Endothelial cell of umbilical vein (primary cell): ENCODE measurements around the gene SCGB2B2. TPM values are rescaled to one million over a fixed set of nuclear protein-coding genes. Genes with fewer than 3 reads are reported as not detected.

Experiments used
- Bru-seq: library from RNA; stranded (reverse); fragments of 400-500 nt; gene quantifications from one replicate; lab custom pipeline; 2021; lab: Mats Ljungman, UMichigan
- BruChase-seq, 2 experiments: library from RNA; stranded (reverse); fragments of 400-500 nt; gene quantifications; one replicate each; lab custom pipeline; 2021; lab: Mats Ljungman, UMichigan
- BruUV-seq: library from RNA; stranded (reverse); fragments of 400-500 nt; replicated peaks from 2 replicates; lab custom pipeline; 2021; lab: Mats Ljungman, UMichigan
- CTCF ChIA-PET: fragments of 300-600, 350-600 bp; sonication (Branson Sonifier 250); formaldehyde crosslinking; loops from one replicate; lab custom pipeline; 2021; ENCODE audit warnings: antibody characterized with exemption, inconsistent platforms; lab: Charles Lee
- POLR2A ChIA-PET: fragments of 300-600, 350-600 bp; sonication (Branson Sonifier 250); formaldehyde crosslinking; loops from one replicate; lab custom pipeline; 2021; ENCODE audit warnings: antibody characterized with exemption, inconsistent platforms; lab: Charles Lee
- DNase-seq: peaks from one replicate; pipeline ENCODE4 v3.0.0-alpha.2; 2011; ENCODE audit warnings: low read depth, low spot score
- FAIRE-seq: peaks from 2 replicates; lab custom pipeline; 2011; peaks lifted over from hg19 to GRCh38; lab: Jason Lieb, UNC
- H2AFZ ChIP-seq: 2 replicates; pipeline ENCODE4 v1.6.0; 2012; ENCODE audit warnings: low read depth, low read length, control low read depth, inconsistent platforms
- H3K27ac ChIP-seq: 2 replicates; pipeline ENCODE4 v1.5.1; 2011; ENCODE audit warnings: low read depth, mild to moderate bottlenecking, control low read depth, low read length, moderate library complexity; ENCODE audit not compliant: insufficient read depth
- H3K27me3 ChIP-seq, 2 experiments: 2 replicates each; pipeline versions ENCODE4 v1.6.0 to v1.6.1; 2011; ENCODE audit warnings: low read length in 2 of 2, mixed read lengths in 1 of 2; ENCODE audit not compliant: control insufficient read depth in 2 of 2, insufficient read depth in 2 of 2
- H3K36me3 ChIP-seq, 2 experiments: 2 replicates in 1 of 2; 3 replicates in 1 of 2; pipeline ENCODE4 v1.5.1; 2011; ENCODE audit warnings: low read length in 2 of 2, mild to moderate bottlenecking in 1 of 2, moderate library complexity in 1 of 2; ENCODE audit not compliant: control insufficient read depth in 2 of 2, insufficient read depth in 2 of 2; ENCODE audit errors: extremely low read depth in 1 of 2
- H3K4me1 ChIP-seq: 3 replicates; pipeline ENCODE4 v1.5.1; 2011; ENCODE audit warnings: mild to moderate bottlenecking, low read length; ENCODE audit not compliant: control insufficient read depth, insufficient read depth; ENCODE audit errors: extremely low read depth
- H3K4me2 ChIP-seq: 2 replicates; pipeline ENCODE4 v1.6.1; 2011; ENCODE audit warnings: low read length, control low read depth, mixed read lengths; ENCODE audit not compliant: insufficient read depth
- H3K4me3 ChIP-seq, 3 experiments: fragments of 200-600 bp in 1 of 3; sonication (generic), shearing (Covaris generic) in 1 of 3; replicated peaks in 1 of 3; 2 replicates each; pipeline ENCODE4 v1.5.1; 2011 to 2016; ENCODE audit warnings: control low read depth in 3 of 3, low read length in 3 of 3, mild to moderate bottlenecking in 2 of 3, inconsistent platforms in 1 of 3, low read depth in 1 of 3, moderate library complexity in 1 of 3; ENCODE audit not compliant: insufficient read depth in 1 of 3
- H3K79me2 ChIP-seq: 2 replicates; pipeline ENCODE4 v1.6.0; 2012; ENCODE audit warnings: low read length, inconsistent platforms; ENCODE audit not compliant: control insufficient read depth, insufficient read depth
- H3K9ac ChIP-seq: replicated peaks from 2 replicates; pipeline ENCODE3; 2011; ENCODE audit warnings: low read length, control low read depth; ENCODE audit not compliant: insufficient read depth; ENCODE audit errors: extremely low read depth
- H3K9me1 ChIP-seq: replicated peaks from 3 replicates; pipeline ENCODE4 v1.6.0; 2011; ENCODE audit warnings: mild to moderate bottlenecking, low read length; ENCODE audit not compliant: control insufficient read depth, insufficient read depth; ENCODE audit errors: extremely low read depth
- H3K9me3 ChIP-seq: replicated peaks from 2 replicates; pipeline ENCODE4 v1.5.1; 2012; ENCODE audit warnings: low read length, inconsistent platforms; ENCODE audit not compliant: control insufficient read depth, insufficient read depth
- H4K20me1 ChIP-seq: replicated peaks from 2 replicates; pipeline ENCODE3; 2011; ENCODE audit warnings: mild to moderate bottlenecking, low read length; ENCODE audit not compliant: control insufficient read depth, insufficient read depth; ENCODE audit errors: extremely low read depth
- FOS ChIP-seq: IDR thresholded peaks from 2 replicates; pipeline ENCODE4 v1.6.1; 2011; ENCODE audit warnings: mild to moderate bottlenecking, low read length, moderate library complexity, borderline replicate concordance; ENCODE audit not compliant: insufficient read depth
- JUN ChIP-seq: IDR thresholded peaks from 2 replicates; pipeline ENCODE4 v1.6.1; 2011; ENCODE audit warnings: borderline replicate concordance, low read depth; ENCODE audit not compliant: insufficient read length, insufficient read depth
- MYC ChIP-seq: IDR thresholded peaks from one replicate; pipeline ENCODE4 v1.6.1; 2011; ENCODE audit warnings: mild to moderate bottlenecking, low read depth, low read length
- dilution Hi-C: fragments of 300-500 bp; cut with MboI; formaldehyde crosslinking; loops from one replicate; pipeline ENCODE4 v1.15.0; 2019; ENCODE audit warnings: low sequenced_read_pairs; ENCODE audit not compliant: extremely low pct_ligation_motif_present
- intact Hi-C: fragments of 100-400 bp; cut with micrococcal nuclease; formaldehyde crosslinking; loops from one replicate; pipeline ENCODE4 v1.10.0; 2022
- long read RNA-seq: library from polyadenylated mRNA; stranded (forward); transcript quantifications from one replicate; pipeline ENCODE4 v2.0.0, GENCODE V29; 2021
- polyA minus RNA-seq, 3 experiments: library from RNA; depleted of rRNA, polyadenylated mRNA; stranded (reverse); fragments of >200 nt; gene quantifications; 1 replicate in 1 of 3; 2 replicates in 2 of 3; pipeline ENCODE4 v1.2.3, GENCODE V29; 2011
- polyA plus RNA-seq, 4 experiments: library from polyadenylated mRNA; depleted of rRNA in 3 of 4; stranded (reverse) in 3 of 4; unstranded in 1 of 4; fragments of >200 nt; gene quantifications; 2 replicates each; pipeline versions ENCODE4 v1.2.1 to v1.2.3, GENCODE V29; 2011 to 2012; ENCODE audit warnings: missing spikeins in 1 of 4
- total RNA-seq: library from RNA; stranded (reverse); gene quantifications from 2 replicates; pipeline ENCODE4 v1.2.3, GENCODE V29; 2021
- TF ChIP-seq, protein P1 (sequence below), 2 donors: IDR thresholded peaks; 1 replicate in 1 of 2; 2 replicates in 1 of 2; pipeline ENCODE4 v1.5.1; 2011; ENCODE audit warnings: low read length in 2 of 2, mild to moderate bottlenecking in 2 of 2, moderate library complexity in 2 of 2, control low read depth in 1 of 2, inconsistent platforms in 1 of 2, low read depth in 1 of 2; ENCODE audit not compliant: insufficient read depth in 1 of 2; ENCODE audit errors: extremely low read depth in 1 of 2

Gene SCGB2B2, protein sequence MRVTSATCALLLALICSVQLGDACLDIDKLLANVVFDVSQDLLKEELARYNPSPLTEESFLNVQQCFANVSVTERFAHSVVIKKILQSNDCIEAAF
- 0.12 and 0.49 TPM in 2 replicates for total RNA-seq
- polyA plus RNA-seq, result 0.07 and 0.11 TPM in 2 replicates
- polyA plus RNA-seq (2011; cell fraction: cytosol; rRNA removed), result not detected in 2 replicates
- polyA plus RNA-seq (2011; cell fraction: nucleus; rRNA removed), result 0.34 and 0.38 TPM in 2 replicates
- 0.07 TPM in 1 of 2 replicates, not detected in the other for polyA plus RNA-seq (2012)
- 0.29 and 0.40 TPM in 2 replicates for polyA minus RNA-seq
- not detected for polyA minus RNA-seq (2011; cell fraction: cytosol; rRNA and poly(A)+ RNA removed)
- polyA minus RNA-seq (2011; cell fraction: nucleus; rRNA and poly(A)+ RNA removed), result 0.82 and 1.9 TPM in 2 replicates
- percentile 42 among the genes with signal in this experiment for Bru-seq, nascent RNA
- percentile 52 among the genes with signal in this experiment for BruChase-seq, experiment 1, labeled RNA remaining after a 6-hour chase
- BruChase-seq, experiment 2, labeled RNA remaining after a 2-hour chase, result percentile 52 among the genes with signal in this experiment
- long read RNA-seq, result 0 reads

DNA sequence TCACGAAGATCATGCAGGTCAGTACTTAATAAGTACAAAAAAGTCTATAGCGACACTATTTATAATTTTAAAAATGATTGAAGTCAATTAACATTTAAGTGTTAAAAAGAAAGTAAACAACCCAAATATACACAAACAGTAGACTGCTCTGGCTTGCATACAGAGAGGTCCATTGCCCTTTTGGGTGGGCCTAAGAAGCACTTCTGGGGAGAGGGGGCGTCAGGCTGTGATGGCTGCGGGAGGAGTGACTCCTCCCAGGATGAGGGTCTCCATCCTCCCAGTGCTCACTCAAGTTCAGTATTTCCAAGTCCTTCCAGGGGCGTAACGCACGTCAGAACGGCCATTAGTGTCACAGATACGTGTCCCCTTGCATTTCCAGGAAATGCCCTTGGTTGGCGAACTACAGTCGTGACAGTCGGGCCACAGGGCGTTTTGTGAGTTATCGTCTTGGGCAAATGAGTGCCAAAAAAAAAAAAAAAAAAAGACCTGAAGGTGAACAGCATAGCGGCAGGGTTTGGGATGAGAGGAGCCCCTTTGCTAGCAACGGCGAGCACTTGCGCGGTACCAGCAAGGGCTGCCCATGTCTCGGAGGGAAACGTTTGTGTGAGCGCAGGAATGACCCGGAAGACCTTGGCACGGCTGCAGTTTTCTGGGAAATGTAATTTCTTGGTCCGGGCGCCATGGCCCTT, at the start of gene SCGB2B2:
Gene SCGB2B2, minus strand, starts transcription at position 463 of the 689 bp plus-strand sequence. CDS start 82,596 bp downstream, outside the sequence.
- Histone ChIP-seq H3K4me3 (peak within 1 kb of the TSS; percentile 57 to 72 (median 72)), H3K4me2 (peak within 1 kb of the TSS; percentile 82), H3K27ac (peak within 1 kb of the TSS; percentile 97), H3K36me3 (peaks cover 6 to 8% of the 10 kb centered on the region in 2 experiments), H2AFZ (peak within 1 kb of the TSS; percentile 86), H3K79me2 (peaks cover 3% of the 10 kb centered on the region), H4K20me1 (no peaks in the 10 kb centered on the region), H3K4me1 (peaks cover 10% of the 10 kb centered on the region), H3K27me3 (peaks cover 0 to 2% of the 10 kb centered on the region in 2 experiments), H3K9ac (peak within 1 kb of the TSS; percentile 96), H3K9me3 (no peaks in the 10 kb centered on the region), H3K9me1 (no peaks in the 10 kb centered on the region)
- FAIRE-seq (no peak), DNase-seq (no peak)
- intact Hi-C loops, result loop anchor here (1.0 kb wide), 3 partner anchors 57 to 285 kb away; partner anchors contain the start of genes ZNF181 and ZNF599
- no peak for TF ChIP-seq MYC
- TF ChIP-seq JUN, result no peak
- TF ChIP-seq, protein P1, sequence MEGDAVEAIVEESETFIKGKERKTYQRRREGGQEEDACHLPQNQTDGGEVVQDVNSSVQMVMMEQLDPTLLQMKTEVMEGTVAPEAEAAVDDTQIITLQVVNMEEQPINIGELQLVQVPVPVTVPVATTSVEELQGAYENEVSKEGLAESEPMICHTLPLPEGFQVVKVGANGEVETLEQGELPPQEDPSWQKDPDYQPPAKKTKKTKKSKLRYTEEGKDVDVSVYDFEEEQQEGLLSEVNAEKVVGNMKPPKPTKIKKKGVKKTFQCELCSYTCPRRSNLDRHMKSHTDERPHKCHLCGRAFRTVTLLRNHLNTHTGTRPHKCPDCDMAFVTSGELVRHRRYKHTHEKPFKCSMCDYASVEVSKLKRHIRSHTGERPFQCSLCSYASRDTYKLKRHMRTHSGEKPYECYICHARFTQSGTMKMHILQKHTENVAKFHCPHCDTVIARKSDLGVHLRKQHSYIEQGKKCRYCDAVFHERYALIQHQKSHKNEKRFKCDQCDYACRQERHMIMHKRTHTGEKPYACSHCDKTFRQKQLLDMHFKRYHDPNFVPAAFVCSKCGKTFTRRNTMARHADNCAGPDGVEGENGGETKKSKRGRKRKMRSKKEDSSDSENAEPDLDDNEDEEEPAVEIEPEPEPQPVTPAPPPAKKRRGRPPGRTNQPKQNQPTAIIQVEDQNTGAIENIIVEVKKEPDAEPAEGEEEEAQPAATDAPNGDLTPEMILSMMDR (IDR thresholded peaks at IDR 0.05; ENCODE audit: extremely low read depth in 1 of 2, insufficient read depth in 1 of 2, low read depth in 1 of 2, low read length in 2 of 2), result peak in 1 of 2 donors; percentile 27
- TF ChIP-seq FOS, result no peak
- ChIA-PET POLR2A (interaction anchor here (0.8 to 1.0 kb wide), 2 partner anchors 10 to 250 kb away, joined by 3 to 5 read pairs; partner anchors contain the start of gene ZNF30), CTCF (interaction anchor here (0.6 to 1.3 kb wide), 5 partner anchors 8 to 199 kb away, joined by 3 read pairs; no protein-coding TSS in a partner anchor)
- dilution Hi-C loops, result no loop called here
- BruUV-seq, result TSS peak; percentile 66
